WTC11 (cell line): ENCODE data around the gene ANAPC4. TPM values are rescaled to one million over a fixed set of nuclear protein-coding genes. Genes with fewer than 3 reads are reported as not detected.

Experiments
- ATAC-seq: fragments of 200-7000 bp; cut with Tn5 transposase; 2 replicates; pipeline ENCODE4 v1.10.0; 2021; ENCODE audit warnings: mild to moderate bottlenecking, moderate library complexity
- CTCF ChIA-PET: fragments of 300-600 bp; sonication (Branson Sonifier 250); formaldehyde crosslinking; loops from one replicate; lab custom pipeline; 2021; ENCODE audit warnings: antibody characterized with exemption; lab: Charles Lee
- POLR2A ChIA-PET: fragments of 350-600 bp; sonication (Branson Sonifier 250); formaldehyde crosslinking; loops from one replicate; lab custom pipeline; 2021; ENCODE audit warnings: antibody characterized with exemption; lab: Charles Lee
- DNase-seq: peaks from one replicate; pipeline ENCODE4 v3.0.0; 2021; ENCODE audit warnings: low spot score
- H3K27ac Mint-ChIP-seq: 2 replicates; pipeline ENCODE4 v1.8.0; 2021; ENCODE audit warnings: mixed read lengths
- H3K27me3 Mint-ChIP-seq: 2 replicates; pipeline ENCODE4 v1.8.0; 2021; ENCODE audit warnings: low read depth, mild to moderate bottlenecking, moderate library complexity, mixed read lengths
- H3K36me3 Mint-ChIP-seq: 2 replicates; pipeline ENCODE4 v1.8.0; 2021; ENCODE audit warnings: mixed read lengths
- H3K4me1 Mint-ChIP-seq: 2 replicates; pipeline ENCODE4 v1.8.0; 2022; ENCODE audit warnings: mixed read lengths
- H3K4me3 Mint-ChIP-seq: 2 replicates; pipeline ENCODE4 v1.8.0; 2021; ENCODE audit warnings: mild to moderate bottlenecking, moderate library complexity, mixed read lengths
- H3K9me3 Mint-ChIP-seq: 2 replicates; pipeline ENCODE4 v1.8.0; 2021; ENCODE audit warnings: mixed read lengths
- ATF6 ChIP-seq: sonication (generic); formaldehyde crosslinking; IDR thresholded peaks from 2 replicates; pipeline ENCODE4 v1.8.1; 2023; ENCODE audit warnings: mild to moderate bottlenecking, missing genetic modification reagents
- CREB1 ChIP-seq: sonication (generic); formaldehyde crosslinking; IDR thresholded peaks from 2 replicates; pipeline ENCODE4 v1.8.0; 2023; ENCODE audit warnings: mild to moderate bottlenecking, missing genetic modification reagents
- CREM ChIP-seq: sonication (generic); formaldehyde crosslinking; IDR thresholded peaks from 2 replicates; pipeline ENCODE4 v1.8.1; 2022; ENCODE audit warnings: mild to moderate bottlenecking, missing genetic modification reagents, moderate library complexity
- E2F4 ChIP-seq: sonication (generic); formaldehyde crosslinking; IDR thresholded peaks from 2 replicates; pipeline ENCODE4 v1.8.1; 2022; ENCODE audit warnings: low read depth, mild to moderate bottlenecking, moderate library complexity, missing genetic modification reagents, borderline replicate concordance
- EMX1 ChIP-seq: fragments of 250-450 bp; sonication (Bioruptor Pico); IDR thresholded peaks from 2 replicates; pipeline ENCODE4 v1.8.0; 2021; ENCODE audit warnings: mild to moderate bottlenecking
- FOXP4 ChIP-seq: sonication (generic); formaldehyde crosslinking; IDR thresholded peaks from 2 replicates; pipeline ENCODE4 v1.8.0; 2022; ENCODE audit warnings: mild to moderate bottlenecking, missing genetic modification reagents
- GTF2I ChIP-seq: fragments of 250-450 bp; sonication (Bioruptor Pico); conservative IDR thresholded peaks from 2 replicates; pipeline ENCODE4 v1.4.0; 2021; ENCODE audit warnings: mild to moderate bottlenecking
- IRF1 ChIP-seq: sonication (generic); formaldehyde crosslinking; IDR thresholded peaks from 2 replicates; pipeline ENCODE4 v1.8.0; 2023; ENCODE audit warnings: missing genetic modification reagents
- JAZF1 ChIP-seq: fragments of 250-450 bp; sonication (Bioruptor Pico); IDR thresholded peaks from 2 replicates; pipeline ENCODE4 v1.9.0; 2021; ENCODE audit warnings: moderate library complexity, mild to moderate bottlenecking, inconsistent platforms
- MXD4 ChIP-seq: fragments of 250-450 bp; sonication (Bioruptor Pico); IDR thresholded peaks from 2 replicates; pipeline ENCODE4 v1.8.0; 2021; ENCODE audit warnings: mild to moderate bottlenecking, moderate library complexity, borderline replicate concordance
- MYBL2 ChIP-seq: sonication (generic); formaldehyde crosslinking; IDR thresholded peaks from 2 replicates; pipeline ENCODE4 v1.8.1; 2023; ENCODE audit warnings: mild to moderate bottlenecking, moderate library complexity, missing genetic modification reagents
- NFATC4 ChIP-seq: fragments of 250-450 bp; sonication (Bioruptor Pico); IDR thresholded peaks from 2 replicates; pipeline ENCODE4 v1.9.0; 2021; ENCODE audit warnings: mild to moderate bottlenecking
- RELA ChIP-seq: sonication (generic); formaldehyde crosslinking; IDR thresholded peaks from 2 replicates; pipeline ENCODE4 v1.8.1; 2022; ENCODE audit warnings: missing genetic modification reagents, mild to moderate bottlenecking, borderline replicate concordance
- RORB ChIP-seq: fragments of 250-450 bp; sonication (Bioruptor Pico); IDR thresholded peaks from 2 replicates; pipeline ENCODE4 v1.9.0; 2021; ENCODE audit warnings: mild to moderate bottlenecking
- SMAD4 ChIP-seq: sonication (generic); formaldehyde crosslinking; IDR thresholded peaks from 2 replicates; pipeline ENCODE4 v1.8.0; 2022; ENCODE audit warnings: mild to moderate bottlenecking, missing genetic modification reagents
- SP1 ChIP-seq: sonication (generic); formaldehyde crosslinking; conservative IDR thresholded peaks from 2 replicates; pipeline ENCODE4 v1.8.1; 2022; ENCODE audit warnings: missing genetic modification reagents
- ZNF416 ChIP-seq: fragments of 250-450 bp; sonication (Bioruptor Pico); IDR thresholded peaks from 2 replicates; pipeline ENCODE4 v1.9.0; 2021; ENCODE audit warnings: mild to moderate bottlenecking, inconsistent platforms
- ZNF425 ChIP-seq: fragments of 250-450 bp; sonication (Bioruptor Pico); conservative IDR thresholded peaks from 2 replicates; pipeline ENCODE4 v1.9.0; 2021; ENCODE audit warnings: mild to moderate bottlenecking
- ZSCAN18 ChIP-seq: fragments of 250-450 bp; sonication (Bioruptor Pico); IDR thresholded peaks from 2 replicates; pipeline ENCODE4 v2.1.2; 2022; ENCODE audit warnings: mild to moderate bottlenecking, moderate library complexity
- total RNA-seq: library from RNA; stranded (reverse); gene quantifications from 3 replicates; pipeline ENCODE4 v1.2.3, GENCODE V29; 2021
- TF ChIP-seq, protein P1 (sequence below): sonication (generic); formaldehyde crosslinking; conservative IDR thresholded peaks from 2 replicates; pipeline ENCODE4 v1.8.1; 2023; ENCODE audit warnings: mild to moderate bottlenecking, low read depth, missing genetic modification reagents, moderate library complexity
- TF ChIP-seq, protein P2 (sequence below): sonication (generic); formaldehyde crosslinking; IDR thresholded peaks from 2 replicates; pipeline ENCODE4 v1.8.1; 2023; ENCODE audit warnings: mild to moderate bottlenecking, moderate library complexity, missing genetic modification reagents

The ANAPC4 gene
- total RNA-seq, 1 experiment from 2014 or later = 40.5 TPM

GRCh38 chr4:25386926-25387325 is 9.9 kb downstream of the ANAPC4 start (continued):
- TF ChIP-seq ATF6 (CRISPR knock-in tag) (no peak), GTF2I (no peak), EMX1 (CRISPR knock-in tag) (no peak), ZNF425 (CRISPR knock-in tag) (no peak), CREB1 (CRISPR knock-in tag) (no peak), ZNF416 (CRISPR knock-in tag) (no peak), MXD4 (CRISPR knock-in tag) (no peak), SP1 (CRISPR knock-in tag) (no peak), CREM (no peak), JAZF1 (CRISPR knock-in tag) (no peak), FOXP4 (CRISPR knock-in tag) (no peak)
- TF ChIP-seq, protein P1, sequence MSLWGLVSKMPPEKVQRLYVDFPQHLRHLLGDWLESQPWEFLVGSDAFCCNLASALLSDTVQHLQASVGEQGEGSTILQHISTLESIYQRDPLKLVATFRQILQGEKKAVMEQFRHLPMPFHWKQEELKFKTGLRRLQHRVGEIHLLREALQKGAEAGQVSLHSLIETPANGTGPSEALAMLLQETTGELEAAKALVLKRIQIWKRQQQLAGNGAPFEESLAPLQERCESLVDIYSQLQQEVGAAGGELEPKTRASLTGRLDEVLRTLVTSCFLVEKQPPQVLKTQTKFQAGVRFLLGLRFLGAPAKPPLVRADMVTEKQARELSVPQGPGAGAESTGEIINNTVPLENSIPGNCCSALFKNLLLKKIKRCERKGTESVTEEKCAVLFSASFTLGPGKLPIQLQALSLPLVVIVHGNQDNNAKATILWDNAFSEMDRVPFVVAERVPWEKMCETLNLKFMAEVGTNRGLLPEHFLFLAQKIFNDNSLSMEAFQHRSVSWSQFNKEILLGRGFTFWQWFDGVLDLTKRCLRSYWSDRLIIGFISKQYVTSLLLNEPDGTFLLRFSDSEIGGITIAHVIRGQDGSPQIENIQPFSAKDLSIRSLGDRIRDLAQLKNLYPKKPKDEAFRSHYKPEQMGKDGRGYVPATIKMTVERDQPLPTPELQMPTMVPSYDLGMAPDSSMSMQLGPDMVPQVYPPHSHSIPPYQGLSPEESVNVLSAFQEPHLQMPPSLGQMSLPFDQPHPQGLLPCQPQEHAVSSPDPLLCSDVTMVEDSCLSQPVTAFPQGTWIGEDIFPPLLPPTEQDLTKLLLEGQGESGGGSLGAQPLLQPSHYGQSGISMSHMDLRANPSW (CRISPR knock-in tag) = no peak
- TF ChIP-seq, protein P2, sequence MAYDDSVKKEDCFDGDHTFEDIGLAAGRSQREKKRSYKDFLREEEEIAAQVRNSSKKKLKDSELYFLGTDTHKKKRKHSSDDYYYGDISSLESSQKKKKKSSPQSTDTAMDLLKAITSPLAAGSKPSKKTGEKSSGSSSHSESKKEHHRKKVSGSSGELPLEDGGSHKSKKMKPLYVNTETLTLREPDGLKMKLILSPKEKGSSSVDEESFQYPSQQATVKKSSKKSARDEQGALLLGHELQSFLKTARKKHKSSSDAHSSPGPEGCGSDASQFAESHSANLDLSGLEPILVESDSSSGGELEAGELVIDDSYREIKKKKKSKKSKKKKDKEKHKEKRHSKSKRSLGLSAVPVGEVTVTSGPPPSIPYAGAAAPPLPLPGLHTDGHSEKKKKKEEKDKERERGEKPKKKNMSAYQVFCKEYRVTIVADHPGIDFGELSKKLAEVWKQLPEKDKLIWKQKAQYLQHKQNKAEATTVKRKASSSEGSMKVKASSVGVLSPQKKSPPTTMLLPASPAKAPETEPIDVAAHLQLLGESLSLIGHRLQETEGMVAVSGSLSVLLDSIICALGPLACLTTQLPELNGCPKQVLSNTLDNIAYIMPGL (CRISPR knock-in tag) = no peak

GRCh38 chr4:25397305-25397704 is 20.2 kb downstream of the ANAPC4 start:
- Mint-ChIP-seq H3K9me3 (peaks cover 4% of the 10 kb centered on the region), H3K36me3 (peaks cover 57% of the 10 kb centered on the region), H3K27ac (no peak overlapping the region), H3K4me1 (no peaks in the 10 kb centered on the region), H3K4me3 (no peak overlapping the region), H3K27me3 (no peaks in the 10 kb centered on the region)
- ChIA-PET POLR2A (no interaction called here), CTCF (no interaction called here)
- ATAC-seq = no peak
- no peak for DNase-seq
- no peak for TF ChIP-seq ZNF425 (CRISPR knock-in tag)
- no peak for TF ChIP-seq NFATC4 (CRISPR knock-in tag)
- TF ChIP-seq JAZF1 (CRISPR knock-in tag) = no peak
- TF ChIP-seq RORB (CRISPR knock-in tag) = no peak
- TF ChIP-seq MYBL2 (CRISPR knock-in tag) = no peak
- TF ChIP-seq RELA (CRISPR knock-in tag) = no peak
- no peak for TF ChIP-seq IRF1 (CRISPR knock-in tag)
- TF ChIP-seq SMAD4 (CRISPR knock-in tag) = no peak
- no peak for TF ChIP-seq ZSCAN18 (CRISPR knock-in tag)
- no peak for TF ChIP-seq CREB1 (CRISPR knock-in tag)
- TF ChIP-seq E2F4 (CRISPR knock-in tag) = no peak
